ENCODE measurements around the gene NOTCH1. TPM values are rescaled to one million over a fixed set of nuclear protein-coding genes. Genes with fewer than 3 reads are reported as not detected.

The NOTCH1 gene
- total and polyA plus RNA-seq, 2 of the 8 experiments (the other 6 are each of a cell fraction or from before 2014, with no cell fraction given) = 6.9 to 55.6 TPM

DNA sequence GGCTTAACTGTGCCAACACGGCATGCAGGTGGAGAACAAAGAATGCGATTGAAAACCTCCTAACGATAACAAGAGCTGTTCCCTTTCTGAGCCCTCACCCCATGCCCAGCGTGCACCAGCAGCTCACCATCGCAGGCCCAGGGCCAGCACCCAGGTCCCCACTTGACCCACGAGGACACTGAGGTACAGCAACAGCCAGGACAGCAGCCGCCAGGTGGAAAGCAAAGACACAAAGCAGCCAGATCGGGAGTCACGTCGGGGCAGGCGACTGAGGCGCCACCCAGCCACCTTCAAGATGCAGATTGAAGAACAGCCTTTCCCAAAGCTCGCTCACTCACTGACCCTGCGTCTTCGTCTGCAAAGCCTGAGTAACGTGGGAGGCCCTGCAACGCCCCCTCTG lies 56.1 kb downstream of the NOTCH1 start:
- Histone ChIP-seq H2BK20ac (ENCODE audit: low read length) (no peak overlapping the region), H3K79me2 (ENCODE audit: control insufficient read depth in 1 of 2, insufficient read depth in 2 of 2, low read length in 2 of 2) (no peaks in the 10 kb centered on the region), H2BK15ac (ENCODE audit: low read length) (no peak overlapping the region), H3K36me3 (ENCODE audit: control insufficient read depth in 2 of 4, insufficient read depth in 4 of 4, low read length in 3 of 4) (no peaks in the 10 kb centered on the region), H4K91ac (replicated peaks; ENCODE audit: insufficient read length, low read length) (no peak overlapping the region), H3K56ac (replicated peaks; ENCODE audit: insufficient read length, low read depth, low read length) (no peak overlapping the region), H2AK5ac (ENCODE audit: low read depth, low read length) (no peak overlapping the region), H2BK120ac (replicated peaks; ENCODE audit: low read depth, low read length) (no peak overlapping the region), H4K5ac (ENCODE audit: insufficient read length, low read depth, low read length) (no peak overlapping the region), H3K23me2 (ENCODE audit: low read depth, low read length) (no peaks in the 10 kb centered on the region), H3K4me3 (ENCODE audit: extremely low read depth in 1 of 4, insufficient read depth in 2 of 4, low read depth in 3 of 4, low read length in 4 of 4) (no peak overlapping the region), H4K20me1 (replicated peaks in 1 of 2; ENCODE audit: control insufficient read depth in 1 of 2, insufficient read depth in 2 of 2, low read length in 2 of 2) (peaks cover 2 to 6% of the 10 kb centered on the region in 2 experiments), H3K18ac (ENCODE audit: extremely low read depth, low read length) (no peak overlapping the region), H3K4ac (replicated peaks; ENCODE audit: insufficient read length, low read depth, low read length) (no peak overlapping the region), H3K27me3 (replicated peaks in 1 of 4; ENCODE audit: control insufficient read depth in 3 of 4, extremely low read depth in 1 of 4, insufficient read depth in 3 of 4, low read length in 3 of 4) (no peaks in the 10 kb centered on the region), H4K8ac (ENCODE audit: extremely low read depth, insufficient read depth, low read length) (no peak overlapping the region), H3K9me3 (ENCODE audit: insufficient read depth in 2 of 2, low read depth in 1 of 2, low read length in 1 of 2) (no peaks in the 10 kb centered on the region), H3K23ac (ENCODE audit: insufficient read length) (no peak overlapping the region), H3K14ac (ENCODE audit: insufficient read length) (no peak overlapping the region), H2BK12ac (ENCODE audit: low read depth, low read length) (no peak overlapping the region), H3K27ac (ENCODE audit: low read depth, low read length) (no peak overlapping the region), H3K4me2 (ENCODE audit: insufficient read depth in 1 of 2, low read depth in 2 of 2, low read length in 2 of 2) (no peak overlapping the region), H3K4me1 (replicated peaks in 1 of 4; ENCODE audit: control insufficient read depth in 3 of 4, insufficient read depth in 4 of 4, low read length in 3 of 4) (peaks cover 0 to under 1% (median 0%) of the 10 kb centered on the region in 4 experiments; a peak in 3 of 7 replicates), H2BK5ac (ENCODE audit: low read depth, low read length) (no peak overlapping the region), H2AFZ (ENCODE audit: low read length) (no peak overlapping the region), H3K9ac (replicated peaks in 1 of 4; ENCODE audit: extremely low read depth in 1 of 4, low read depth in 3 of 4, low read length in 3 of 4) (no peak overlapping the region), H3K79me1 (ENCODE audit: low read depth, low read length) (no peaks in the 10 kb centered on the region; the same call in 1 of the 2 replicates)
- ChIA-PET CTCF (ENCODE audit: partially characterized antibody) (interaction anchor here (0.5 to 8.9 kb wide), 19 partner anchors 9 to 1063 kb away, joined by 3 to 253 read pairs (median 4); no protein-coding TSS in a partner anchor), POLR2A (ENCODE audit: partially characterized antibody) (interaction anchor here (0.9 to 1.7 kb wide), 6 partner anchors 9 to 139 kb away, joined by 3 to 7 read pairs (median 3); partner anchors contain the start of genes ENTR1 and PMPCA)
- FAIRE-seq = no peak
- WGBS, 2 experiments (ENCODE audit: extremely low coverage in 1 of 2, insufficient coverage in 1 of 2, insufficient read length in 1 of 2, insufficient replicate concordance in 2 of 2, low coverage in 1 of 2, low lambda C conversion rate in 2 of 2, missing lambda C conversion rate in 1 of 2) = 85% methylated on average over 16 of the region's 17 CpGs; no CpG with 5 or more reads in 1 of the 2 experiments
- TF ChIP-seq SAP30 (IDR thresholded peaks at IDR 0.05; ENCODE audit: insufficient read depth, insufficient replicate concordance, low read length) = no peak
- TF ChIP-seq SIN3A (conservative IDR thresholded peaks at IDR 0.05 in 1 of 2, IDR thresholded peaks at IDR 0.05 in 1 of 2; ENCODE audit: low read depth in 1 of 2, low read length in 2 of 2) = no peak
- no peak for TF ChIP-seq FOSL1 (IDR thresholded peaks at IDR 0.05; ENCODE audit: insufficient read depth, low read depth, low read length)
- TF ChIP-seq YY1 (IDR thresholded peaks at IDR 0.05; ENCODE audit: low read depth, low read length) = no peak
- no peak for TF ChIP-seq CREB1 (IDR thresholded peaks at IDR 0.05)
- no peak for TF ChIP-seq ZNF274 (IDR thresholded peaks at IDR 0.05; ENCODE audit: borderline replicate concordance, extremely low read depth, low read length)
- TF ChIP-seq SP1 (IDR thresholded peaks at IDR 0.05; ENCODE audit: low read depth, low read length) = no peak
- no peak for TF ChIP-seq HDAC6 (IDR thresholded peaks at IDR 0.05; ENCODE audit: low read depth, low read length)
- TF ChIP-seq CBX5 (IDR thresholded peaks at IDR 0.05; ENCODE audit: low read depth, low read length) = no peak
- no peak for TF ChIP-seq JUND (IDR thresholded peaks at IDR 0.05; ENCODE audit: low read length)
- no peak for TF ChIP-seq POLR2A (IDR thresholded peaks at IDR 0.05; ENCODE audit: control extremely low read depth in 1 of 2, low read depth in 2 of 2, low read length in 2 of 2)
- TF ChIP-seq MAFK (IDR thresholded peaks at IDR 0.05; ENCODE audit: low read depth, low read length) = no peak
- no peak for DNase-seq (ENCODE audit: low read depth in 1 of 2, low spot score in 2 of 2)
